NCI-H748 (cell line): ENCODE data around the gene TIMM10.

Experiments used
- DNase-seq: peaks from one replicate; lab custom pipeline; 2025; ENCODE audit not compliant: unreplicated experiment; lab: John Stamatoyannopoulos, UW

TIMM10 gene

DNA sequence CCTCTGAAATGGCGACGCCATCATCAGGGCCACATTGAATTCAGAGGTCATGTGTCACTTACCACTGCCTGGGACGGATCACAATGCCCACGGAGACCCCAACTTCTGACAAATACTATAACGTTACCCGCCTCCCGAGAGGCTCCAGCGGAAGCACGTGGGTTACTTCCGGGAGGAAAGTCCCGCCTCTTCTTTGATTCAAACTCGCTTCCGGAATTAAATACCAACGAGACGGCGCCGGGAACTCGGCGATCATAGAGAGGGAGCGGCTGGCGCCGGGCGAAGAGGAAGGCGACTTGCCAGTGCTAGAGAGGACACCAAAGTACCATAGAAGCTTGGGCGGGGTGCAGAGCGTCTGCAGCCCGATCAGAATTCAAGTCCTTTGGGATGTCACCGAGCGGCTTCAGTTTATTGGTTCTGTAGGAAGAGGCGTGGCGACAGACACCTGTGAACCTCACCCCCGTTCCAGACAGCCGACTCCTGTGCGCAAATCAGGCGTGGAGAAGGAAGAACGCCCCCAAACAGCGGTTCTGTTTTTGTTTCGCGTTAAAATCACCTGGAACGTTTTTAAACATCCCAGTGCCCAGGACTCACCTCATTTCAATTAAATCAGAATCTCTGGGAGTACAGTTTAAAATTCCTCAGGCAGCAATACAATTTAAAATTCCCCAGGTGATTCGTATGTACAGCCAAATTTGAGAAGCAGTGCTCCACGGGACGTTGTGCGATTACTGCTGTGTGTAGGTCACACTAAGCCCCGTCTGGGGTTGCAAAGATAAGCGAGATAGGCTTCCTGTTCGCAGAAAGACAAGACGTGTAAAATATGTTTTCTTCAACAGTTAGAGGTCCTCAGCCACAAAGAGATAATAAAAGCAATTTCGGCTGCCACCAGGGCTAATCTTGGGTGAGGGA lies at the start of gene TIMM10:
Gene TIMM10 (minus strand): TSS at position 159 of the 912 bp plus-strand sequence. CDS start 565 bp downstream, outside the sequence.
- peak; percentile 100 for DNase-seq

- DNase-seq: no peak
These were observed 43.5 kb upstream of the TIMM10 start for GRCh38 chr11:57574061-57574460.

- DNase-seq: no peak
These were observed 41.1 kb upstream of the TIMM10 start for GRCh38 chr11:57571606-57572005.

- DNase-seq: no peak
These were observed 37.8 kb upstream of the TIMM10 start for GRCh38 chr11:57568330-57568766.

DNA sequence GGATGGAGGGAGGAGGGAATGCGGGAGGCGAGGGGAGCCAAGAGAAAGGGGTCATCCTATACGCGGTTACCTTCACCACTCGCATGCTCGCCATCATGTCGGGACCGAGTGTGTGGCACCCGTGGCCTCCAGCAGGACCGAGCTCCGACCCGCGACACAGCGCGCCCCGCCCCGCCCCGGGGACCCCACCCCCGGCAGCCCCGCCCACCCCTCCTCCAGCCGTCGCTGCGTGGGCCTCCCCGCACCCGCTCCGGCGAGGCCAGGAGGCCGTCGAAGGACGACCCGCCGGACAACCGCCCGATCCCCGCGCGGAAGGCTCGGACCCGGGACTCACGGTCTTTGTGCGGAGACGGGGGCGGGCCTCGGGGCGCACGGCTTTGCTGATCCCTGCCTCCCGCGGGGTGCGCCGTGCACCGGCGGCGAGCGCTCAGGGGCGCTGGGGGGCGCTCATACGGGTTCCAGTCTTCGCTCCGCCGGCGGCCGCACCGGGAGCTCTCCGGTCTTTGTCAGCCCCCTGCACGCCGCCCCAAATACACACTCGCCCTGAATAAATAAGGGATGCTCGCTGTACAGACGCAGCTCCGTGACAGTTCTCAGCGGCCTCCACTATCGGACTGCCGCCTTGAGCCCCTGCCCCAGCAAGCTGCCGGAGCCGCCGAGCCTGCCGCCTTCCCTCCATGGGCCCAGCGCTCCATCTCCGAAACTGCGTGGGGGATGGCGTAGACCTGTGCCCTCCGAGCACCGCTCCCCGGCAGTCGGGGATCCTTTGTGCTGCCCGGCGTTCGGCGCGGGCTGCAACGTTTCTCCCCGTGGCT lies 37.2 kb upstream of the TIMM10 start, which contains the start of gene UBE2L6:
Gene UBE2L6 (minus strand): TSS at position 158 of the 815 bp plus-strand sequence. CDS start 61 bp downstream, at position 97.
- peak; percentile 78 for DNase-seq

DNA sequence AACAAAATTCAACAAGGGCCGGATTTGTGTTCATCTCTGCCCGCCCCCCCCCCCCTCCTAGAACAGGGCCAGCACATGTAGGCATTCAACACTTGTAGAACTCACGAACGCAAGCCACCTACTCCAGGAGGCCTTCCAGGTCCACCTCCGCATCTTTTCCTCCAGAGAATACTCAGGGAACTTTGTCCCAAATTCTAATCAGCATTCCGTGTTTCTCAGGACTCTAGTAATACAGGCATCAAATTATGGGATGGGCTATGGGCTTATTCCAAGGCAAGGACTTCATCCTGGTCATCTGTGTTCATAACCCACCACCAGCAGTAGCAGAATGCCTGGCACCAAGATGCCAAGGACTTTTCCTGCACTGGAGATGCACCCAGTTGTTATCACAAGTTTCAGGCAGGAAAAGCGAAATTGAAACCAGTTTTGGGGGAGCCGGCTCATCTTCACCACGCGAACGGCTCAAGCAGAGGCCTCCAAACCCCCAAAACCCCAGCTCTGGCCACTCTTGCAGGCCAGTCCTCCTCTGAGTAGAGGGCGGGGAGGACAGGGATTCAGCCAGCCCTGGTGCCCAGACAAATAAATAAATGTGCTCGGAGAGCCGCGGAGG lies 36.5 kb upstream of the TIMM10 start:
- DNase-seq: no peak

DNA sequence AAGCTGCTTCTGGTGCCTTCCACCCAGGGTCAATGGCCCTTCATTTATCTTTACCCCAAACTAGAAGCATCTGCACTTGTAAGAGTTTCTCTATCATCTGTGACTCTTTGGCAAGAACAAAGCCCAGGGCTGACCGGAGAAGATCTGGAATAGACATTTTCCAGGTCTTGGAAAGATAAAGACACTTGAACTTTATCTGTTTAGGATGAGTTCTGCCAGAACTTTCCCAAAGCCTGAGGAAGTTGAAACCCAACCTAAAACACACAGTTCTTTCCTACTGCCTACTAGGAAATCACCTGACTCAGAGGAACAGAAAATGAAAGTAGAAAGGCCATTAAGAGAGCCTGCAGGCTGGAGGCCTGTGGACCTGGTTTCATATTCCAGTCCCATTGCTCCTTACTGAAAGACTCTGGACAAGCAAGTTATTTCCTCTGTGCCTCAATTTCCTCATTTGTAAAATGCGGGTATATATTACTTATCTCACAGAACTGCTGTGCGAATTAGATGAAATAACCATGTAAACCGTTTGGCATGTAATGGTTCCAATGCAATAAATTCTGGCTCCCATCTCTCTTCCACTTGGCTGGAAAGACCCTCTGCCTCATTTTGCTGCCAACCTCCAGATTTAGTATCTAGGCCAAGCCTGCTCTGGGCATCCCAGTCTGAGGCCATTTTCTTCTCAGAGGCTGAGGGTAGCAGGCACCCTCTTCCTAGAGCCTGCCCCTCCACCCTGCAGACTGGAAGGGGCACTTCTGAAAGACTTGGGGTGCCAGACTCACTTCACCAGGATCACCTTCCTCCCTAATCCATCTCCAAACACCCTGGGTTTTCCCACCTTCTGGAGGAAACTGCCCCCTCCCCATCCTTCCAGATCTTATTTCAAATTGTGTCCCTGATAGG lies 35.7 kb upstream of the TIMM10 start:
- no peak for DNase-seq

GRCh38 chr11:57562596-57562995 lies 32.0 kb upstream of the TIMM10 start:
- DNase-seq: no peak

GRCh38 chr11:57560146-57560545 lies 29.6 kb upstream of the TIMM10 start:
- peak; percentile 15 for DNase-seq

DNA sequence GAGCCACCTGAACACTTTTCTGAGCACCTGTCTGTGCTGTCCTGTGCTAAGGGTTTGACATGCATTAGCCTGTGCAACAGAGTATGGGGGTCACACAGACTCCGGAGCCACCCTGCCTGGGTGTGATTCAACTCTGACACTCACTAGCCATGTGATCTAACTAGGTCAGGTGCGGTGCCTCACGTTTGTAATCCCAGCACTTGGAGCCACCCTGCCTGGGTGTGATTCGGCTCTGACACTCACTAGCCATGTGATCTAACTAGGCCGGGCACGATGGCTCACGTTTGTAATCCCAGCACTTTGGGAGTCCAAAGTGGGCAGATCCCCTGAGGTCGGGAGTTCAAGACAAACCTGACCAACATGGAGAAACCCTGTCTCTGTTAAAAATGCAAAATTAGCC lies 25.5 kb upstream of the TIMM10 start:
- no peak for DNase-seq

DNA sequence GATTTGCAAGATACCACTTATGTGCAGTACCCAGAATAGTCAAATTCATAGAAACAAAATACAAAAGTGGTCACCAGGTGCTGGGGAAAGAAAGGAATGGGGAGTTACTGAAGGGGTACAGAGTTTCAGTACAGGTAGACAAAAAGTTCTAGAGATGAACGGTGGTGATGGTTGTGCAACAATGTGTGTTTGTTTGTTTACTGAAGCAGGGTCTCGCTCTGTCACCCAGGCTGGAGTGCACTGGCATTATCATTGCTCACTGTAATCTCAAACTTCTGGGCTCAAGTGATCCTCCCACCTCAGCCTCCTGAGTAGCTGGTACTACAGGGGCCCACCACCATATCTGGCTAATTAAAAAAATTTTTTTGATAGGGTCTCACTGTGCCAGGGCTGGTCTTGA lies 24.8 kb upstream of the TIMM10 start:
- no peak for DNase-seq

DNA sequence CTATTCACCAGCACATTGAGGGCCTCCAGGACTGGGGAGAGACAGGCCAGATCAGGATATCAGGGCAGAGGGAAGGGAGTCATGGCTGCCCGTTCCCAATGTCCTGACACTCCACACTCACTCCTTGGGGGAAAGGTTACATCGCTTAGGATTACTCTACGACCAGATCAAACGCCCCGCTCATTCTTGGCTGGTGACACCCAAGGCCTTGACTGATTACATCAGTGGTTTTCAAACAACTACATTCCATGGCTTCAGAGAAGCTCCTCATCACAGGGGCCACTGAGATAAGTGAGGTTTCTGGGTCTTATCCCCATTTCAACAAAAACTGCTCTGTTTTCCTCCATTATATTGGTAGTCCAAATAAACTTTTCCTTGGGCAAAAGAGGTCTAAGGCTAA lies 21.9 kb upstream of the TIMM10 start:
- DNase-seq: no peak

DNA sequence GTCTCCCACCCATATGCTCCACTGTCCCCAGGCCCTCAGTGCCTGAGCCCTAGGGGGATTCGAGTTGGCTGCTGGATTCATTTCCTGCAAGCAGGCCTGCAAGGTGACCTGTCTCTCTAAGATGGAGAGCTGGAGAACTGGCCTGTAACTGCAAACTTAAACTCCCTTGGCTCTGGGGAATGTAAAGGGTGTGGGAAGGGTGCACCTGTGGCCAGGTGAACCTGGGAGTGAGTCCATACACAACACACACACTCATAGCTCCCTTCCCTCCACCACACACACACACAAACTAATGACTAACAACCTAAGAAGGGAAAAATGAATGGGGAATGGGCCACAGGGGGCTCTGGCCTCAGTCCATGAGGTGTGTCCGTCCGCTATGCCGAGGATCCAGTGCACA lies 21.4 kb upstream of the TIMM10 start:
- no peak for DNase-seq

DNA sequence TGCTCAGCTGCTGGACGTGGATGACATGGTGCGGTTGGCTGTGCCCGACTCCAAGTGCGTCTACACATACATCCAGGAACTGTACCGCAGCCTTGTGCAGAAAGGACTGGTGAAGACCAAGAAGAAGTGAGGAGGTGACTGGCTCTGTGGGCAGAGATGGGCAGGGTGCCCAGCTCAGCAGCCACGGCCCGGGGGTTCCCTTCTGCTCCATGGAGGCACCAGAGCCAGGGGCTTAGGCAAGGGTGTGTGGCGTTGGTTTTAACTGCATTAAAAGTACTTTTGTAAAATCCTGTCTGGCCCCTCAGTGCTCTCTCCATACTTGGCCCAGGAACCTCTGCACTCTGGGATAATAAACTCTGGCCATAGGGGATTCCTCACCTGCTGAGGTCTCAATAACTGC lies 19.4 kb upstream of the TIMM10 start:
- no peak for DNase-seq

GRCh38 chr11:57547854-57548377 lies 17.4 kb upstream of the TIMM10 start:
- DNase-seq: no peak

GRCh38 chr11:57546869-57547475 lies 16.4 kb upstream of the TIMM10 start:
- DNase-seq: no peak

DNA sequence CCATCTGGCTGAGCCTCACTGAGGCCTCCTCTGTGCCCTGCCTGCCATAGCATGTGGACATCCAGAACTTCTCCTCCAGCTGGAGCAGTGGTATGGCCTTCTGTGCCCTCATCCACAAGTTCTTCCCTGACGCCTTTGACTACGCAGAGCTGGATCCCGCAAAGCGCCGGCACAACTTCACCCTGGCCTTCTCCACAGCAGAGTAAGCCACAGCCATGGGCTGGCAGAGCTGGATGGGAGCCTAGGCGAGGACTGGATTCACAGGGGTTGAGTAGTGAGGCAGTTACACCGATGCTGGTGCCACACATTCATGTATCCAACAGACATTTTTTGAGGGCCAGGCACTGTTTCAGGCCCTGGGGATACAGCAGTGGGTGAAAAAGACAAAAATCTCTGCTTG lies 15.9 kb upstream of the TIMM10 start:
- DNase-seq: no peak

- no peak for DNase-seq
These were observed 15.3 kb upstream of the TIMM10 start for GRCh38 chr11:57545883-57546282.

DNA sequence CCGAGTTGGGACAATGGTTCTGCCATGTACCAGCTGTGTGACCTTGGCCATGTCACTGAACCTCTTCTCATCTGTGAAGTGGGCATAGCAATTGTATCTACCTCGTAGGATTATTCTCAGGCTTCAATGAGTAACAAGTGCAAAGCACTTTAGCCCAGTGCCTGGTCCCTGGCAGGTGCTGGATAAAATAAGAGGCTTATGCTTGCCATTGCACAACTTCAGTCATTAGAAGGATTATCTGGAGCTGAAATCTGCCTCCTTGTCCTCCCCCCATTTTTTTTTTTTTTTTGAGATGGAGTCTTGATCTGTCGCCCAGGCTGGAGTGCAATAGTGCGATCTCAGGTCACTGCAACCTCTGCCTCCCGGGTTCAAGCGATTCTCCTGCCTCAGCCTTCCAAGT lies 14.0 kb upstream of the TIMM10 start:
- no peak for DNase-seq

- no peak for DNase-seq
These were observed 13.0 kb upstream of the TIMM10 start for GRCh38 chr11:57543593-57543992.
